ENCODE measurements around the gene CNTN1. TPM values are rescaled to one million over a fixed set of nuclear protein-coding genes. Genes with fewer than 3 reads are reported as not detected.

Gene CNTN1
- total and polyA plus RNA-seq, 10 of the 15 experiments (the other 5 are each of a cell fraction or from before 2014, with no cell fraction given), result 0.06 to 0.14 TPM; not detected in 8

DNA sequence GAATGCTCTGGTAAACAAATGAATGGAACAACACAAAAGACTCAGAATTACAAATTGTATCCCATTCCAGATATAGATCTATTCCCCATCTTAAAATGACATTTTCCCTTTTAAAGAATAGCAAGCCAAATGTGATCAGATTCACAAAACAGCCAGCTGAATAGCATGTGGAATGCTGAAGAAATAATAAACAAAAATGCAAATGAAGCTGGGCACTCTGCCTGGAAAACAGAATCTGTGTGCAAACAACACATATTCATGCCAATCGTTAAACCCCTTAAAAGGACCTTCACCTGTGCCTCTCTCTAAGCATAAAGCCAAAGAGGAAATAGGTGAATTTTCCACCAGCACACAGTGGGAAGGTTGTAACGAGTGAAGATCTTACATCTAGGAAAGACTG lies 428.0 kb downstream of the CNTN1 start:
- H4K20me1 ChIP-seq (ENCODE audit: control insufficient read depth, insufficient read depth), result no peaks in the 10 kb centered on the region
- in situ Hi-C loops (cut with MboI) (no loop called here), intact Hi-C loops (cut with micrococcal nuclease; ENCODE audit: unreplicated experiment) (no loop called here)
- H3K4me3 ChIP-seq, result no peak overlapping the region
- H3K79me2 ChIP-seq (ENCODE audit: control insufficient read depth, insufficient read depth, low read length), result no peaks in the 10 kb centered on the region
- no peak overlapping the region for H2AFZ ChIP-seq (ENCODE audit: control insufficient read depth, low read depth, low read length)
- no peaks in the 10 kb centered on the region for H3K36me3 ChIP-seq (ENCODE audit: control insufficient read depth in 2 of 2, insufficient read depth in 2 of 2, low read length in 1 of 2)
- FAIRE-seq, result no peak
- no peak overlapping the region for H3K27ac ChIP-seq (ENCODE audit: control insufficient read depth, insufficient read depth)
- TF ChIP-seq DPF2 (IDR thresholded peaks at IDR 0.05) (no peak), CHD2 (IDR thresholded peaks at IDR 0.05; ENCODE audit: borderline replicate concordance, low read depth, low read length) (no peak), RUNX3 (IDR thresholded peaks at IDR 0.05; ENCODE audit: low read length) (no peak), SMARCA5 (IDR thresholded peaks at IDR 0.05) (no peak), TCF3 (IDR thresholded peaks at IDR 0.05; ENCODE audit: borderline replicate concordance, insufficient read depth, low read depth, low read length) (no peak), BACH1 (IDR thresholded peaks at IDR 0.05; ENCODE audit: borderline replicate concordance) (no peak), RBBP5 (conservative IDR thresholded peaks at IDR 0.05) (no peak), FOXK2 (IDR thresholded peaks at IDR 0.05) (no peak), SRF (IDR thresholded peaks at IDR 0.05; ENCODE audit: low read depth in 2 of 2, low read length in 2 of 2) (no peak)
- TF ChIP-seq, protein P1, sequence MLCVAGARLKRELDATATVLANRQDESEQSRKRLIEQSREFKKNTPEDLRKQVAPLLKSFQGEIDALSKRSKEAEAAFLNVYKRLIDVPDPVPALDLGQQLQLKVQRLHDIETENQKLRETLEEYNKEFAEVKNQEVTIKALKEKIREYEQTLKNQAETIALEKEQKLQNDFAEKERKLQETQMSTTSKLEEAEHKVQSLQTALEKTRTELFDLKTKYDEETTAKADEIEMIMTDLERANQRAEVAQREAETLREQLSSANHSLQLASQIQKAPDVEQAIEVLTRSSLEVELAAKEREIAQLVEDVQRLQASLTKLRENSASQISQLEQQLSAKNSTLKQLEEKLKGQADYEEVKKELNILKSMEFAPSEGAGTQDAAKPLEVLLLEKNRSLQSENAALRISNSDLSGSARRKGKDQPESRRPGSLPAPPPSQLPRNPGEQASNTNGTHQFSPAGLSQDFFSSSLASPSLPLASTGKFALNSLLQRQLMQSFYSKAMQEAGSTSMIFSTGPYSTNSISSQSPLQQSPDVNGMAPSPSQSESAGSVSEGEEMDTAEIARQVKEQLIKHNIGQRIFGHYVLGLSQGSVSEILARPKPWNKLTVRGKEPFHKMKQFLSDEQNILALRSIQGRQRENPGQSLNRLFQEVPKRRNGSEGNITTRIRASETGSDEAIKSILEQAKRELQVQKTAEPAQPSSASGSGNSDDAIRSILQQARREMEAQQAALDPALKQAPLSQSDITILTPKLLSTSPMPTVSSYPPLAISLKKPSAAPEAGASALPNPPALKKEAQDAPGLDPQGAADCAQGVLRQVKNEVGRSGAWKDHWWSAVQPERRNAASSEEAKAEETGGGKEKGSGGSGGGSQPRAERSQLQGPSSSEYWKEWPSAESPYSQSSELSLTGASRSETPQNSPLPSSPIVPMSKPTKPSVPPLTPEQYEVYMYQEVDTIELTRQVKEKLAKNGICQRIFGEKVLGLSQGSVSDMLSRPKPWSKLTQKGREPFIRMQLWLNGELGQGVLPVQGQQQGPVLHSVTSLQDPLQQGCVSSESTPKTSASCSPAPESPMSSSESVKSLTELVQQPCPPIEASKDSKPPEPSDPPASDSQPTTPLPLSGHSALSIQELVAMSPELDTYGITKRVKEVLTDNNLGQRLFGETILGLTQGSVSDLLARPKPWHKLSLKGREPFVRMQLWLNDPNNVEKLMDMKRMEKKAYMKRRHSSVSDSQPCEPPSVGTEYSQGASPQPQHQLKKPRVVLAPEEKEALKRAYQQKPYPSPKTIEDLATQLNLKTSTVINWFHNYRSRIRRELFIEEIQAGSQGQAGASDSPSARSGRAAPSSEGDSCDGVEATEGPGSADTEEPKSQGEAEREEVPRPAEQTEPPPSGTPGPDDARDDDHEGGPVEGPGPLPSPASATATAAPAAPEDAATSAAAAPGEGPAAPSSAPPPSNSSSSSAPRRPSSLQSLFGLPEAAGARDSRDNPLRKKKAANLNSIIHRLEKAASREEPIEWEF (IDR thresholded peaks at IDR 0.05; ENCODE audit: insufficient replicate concordance, low read depth, low read length), result no peak
- TF ChIP-seq, protein P2, sequence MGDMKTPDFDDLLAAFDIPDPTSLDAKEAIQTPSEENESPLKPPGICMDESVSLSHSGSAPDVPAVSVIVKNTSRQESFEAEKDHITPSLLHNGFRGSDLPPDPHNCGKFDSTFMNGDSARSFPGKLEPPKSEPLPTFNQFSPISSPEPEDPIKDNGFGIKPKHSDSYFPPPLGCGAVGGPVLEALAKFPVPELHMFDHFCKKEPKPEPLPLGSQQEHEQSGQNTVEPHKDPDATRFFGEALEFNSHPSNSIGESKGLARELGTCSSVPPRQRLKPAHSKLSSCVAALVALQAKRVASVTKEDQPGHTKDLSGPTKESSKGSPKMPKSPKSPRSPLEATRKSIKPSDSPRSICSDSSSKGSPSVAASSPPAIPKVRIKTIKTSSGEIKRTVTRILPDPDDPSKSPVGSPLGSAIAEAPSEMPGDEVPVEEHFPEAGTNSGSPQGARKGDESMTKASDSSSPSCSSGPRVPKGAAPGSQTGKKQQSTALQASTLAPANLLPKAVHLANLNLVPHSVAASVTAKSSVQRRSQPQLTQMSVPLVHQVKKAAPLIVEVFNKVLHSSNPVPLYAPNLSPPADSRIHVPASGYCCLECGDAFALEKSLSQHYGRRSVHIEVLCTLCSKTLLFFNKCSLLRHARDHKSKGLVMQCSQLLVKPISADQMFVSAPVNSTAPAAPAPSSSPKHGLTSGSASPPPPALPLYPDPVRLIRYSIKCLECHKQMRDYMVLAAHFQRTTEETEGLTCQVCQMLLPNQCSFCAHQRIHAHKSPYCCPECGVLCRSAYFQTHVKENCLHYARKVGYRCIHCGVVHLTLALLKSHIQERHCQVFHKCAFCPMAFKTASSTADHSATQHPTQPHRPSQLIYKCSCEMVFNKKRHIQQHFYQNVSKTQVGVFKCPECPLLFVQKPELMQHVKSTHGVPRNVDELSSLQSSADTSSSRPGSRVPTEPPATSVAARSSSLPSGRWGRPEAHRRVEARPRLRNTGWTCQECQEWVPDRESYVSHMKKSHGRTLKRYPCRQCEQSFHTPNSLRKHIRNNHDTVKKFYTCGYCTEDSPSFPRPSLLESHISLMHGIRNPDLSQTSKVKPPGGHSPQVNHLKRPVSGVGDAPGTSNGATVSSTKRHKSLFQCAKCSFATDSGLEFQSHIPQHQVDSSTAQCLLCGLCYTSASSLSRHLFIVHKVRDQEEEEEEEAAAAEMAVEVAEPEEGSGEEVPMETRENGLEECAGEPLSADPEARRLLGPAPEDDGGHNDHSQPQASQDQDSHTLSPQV (IDR thresholded peaks at IDR 0.05), result no peak
- TF ChIP-seq, protein P3, sequence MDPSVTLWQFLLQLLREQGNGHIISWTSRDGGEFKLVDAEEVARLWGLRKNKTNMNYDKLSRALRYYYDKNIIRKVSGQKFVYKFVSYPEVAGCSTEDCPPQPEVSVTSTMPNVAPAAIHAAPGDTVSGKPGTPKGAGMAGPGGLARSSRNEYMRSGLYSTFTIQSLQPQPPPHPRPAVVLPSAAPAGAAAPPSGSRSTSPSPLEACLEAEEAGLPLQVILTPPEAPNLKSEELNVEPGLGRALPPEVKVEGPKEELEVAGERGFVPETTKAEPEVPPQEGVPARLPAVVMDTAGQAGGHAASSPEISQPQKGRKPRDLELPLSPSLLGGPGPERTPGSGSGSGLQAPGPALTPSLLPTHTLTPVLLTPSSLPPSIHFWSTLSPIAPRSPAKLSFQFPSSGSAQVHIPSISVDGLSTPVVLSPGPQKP (IDR thresholded peaks at IDR 0.05; ENCODE audit: low read depth, low read length), result no peak
- SMC1A ChIA-PET (ENCODE audit: uncharacterized antibody, unreplicated experiment), result no interaction called here
- no peaks in the 10 kb centered on the region for H3K27me3 ChIP-seq (replicated peaks in 1 of 2; ENCODE audit: control insufficient read depth in 2 of 2, insufficient read depth in 2 of 2, low read length in 1 of 2)
- CTCF ChIA-PET, result no interaction called here
- WGBS (ENCODE audit: insufficient coverage, insufficient replicate concordance, low lambda C conversion rate, missing lambda C conversion rate), result 34% methylated on average over 2 of the region's 2 CpGs
- POLR2A ChIA-PET, result no interaction called here
- no peak overlapping the region for H3K9ac ChIP-seq (ENCODE audit: control insufficient read depth, insufficient read depth, low read length)
- RAD21 ChIA-PET (ENCODE audit: unreplicated experiment), result no interaction called here
- no peak overlapping the region for H3K4me2 ChIP-seq (ENCODE audit: control insufficient read depth, insufficient read depth)
- no peaks in the 10 kb centered on the region for H3K4me1 ChIP-seq (ENCODE audit: control insufficient read depth, insufficient read depth, low read length)
- no TSS peak for BruUV-seq (replicated peaks)
- no peak for ATAC-seq
- DNase-seq (ENCODE audit: low read depth, low spot score), result no peak
- no peaks in the 10 kb centered on the region for H3K9me3 ChIP-seq (replicated peaks; ENCODE audit: control insufficient read depth, insufficient read depth, low read length)
